AG09309 (cell line): ENCODE data around the gene MBLAC1.

Source experiments
- DNase-seq: peaks from one replicate; pipeline ENCODE4 v3.0.0-alpha.2; 2010; ENCODE audit warnings: low read depth
- H3K4me3 ChIP-seq: 2 replicates; pipeline ENCODE4 v1.5.1; 2011; ENCODE audit warnings: mild to moderate bottlenecking, low read depth, low read length, moderate library complexity; ENCODE audit not compliant: control insufficient read depth
- CTCF ChIP-seq: IDR thresholded peaks from 2 replicates; pipeline ENCODE4 v1.5.1; 2011; ENCODE audit warnings: mild to moderate bottlenecking, low read depth, low read length, inconsistent platforms; ENCODE audit not compliant: insufficient read depth, control insufficient read depth; ENCODE audit errors: missing control alignments

MBLAC1 gene

GRCh38 chr7:100166970-100167911, 40.5 kb downstream of the MBLAC1 start:
- no peak for TF ChIP-seq CTCF
- DNase-seq = no peak
- peak overlapping the region; percentile 55 for H3K4me3 ChIP-seq

- DNase-seq = no peak
- no peak for TF ChIP-seq CTCF
These were observed 41.2 kb downstream of the MBLAC1 start for GRCh38 chr7:100167912-100168323.

GRCh38 chr7:100169147-100169850, 42.5 kb downstream of the MBLAC1 start:
- no peak for TF ChIP-seq CTCF
- DNase-seq = no peak
- H3K4me3 ChIP-seq = no peak overlapping the region

More at GRCh38 chr7:100167912-100168323, 41.2 kb downstream of the MBLAC1 start:
- H3K4me3 ChIP-seq = peak overlapping the region; percentile 55

GRCh38 chr7:100170101-100170897, 43.5 kb downstream of the MBLAC1 start:
- no peak overlapping the region for H3K4me3 ChIP-seq
- no peak for DNase-seq
- no peak for TF ChIP-seq CTCF

GRCh38 chr7:100171087-100171681, 44.4 kb downstream of the MBLAC1 start:
- TF ChIP-seq CTCF = no peak
- no peak overlapping the region for H3K4me3 ChIP-seq
- DNase-seq = no peak

- H3K4me3 ChIP-seq = no peak overlapping the region
- no peak for DNase-seq
- no peak for TF ChIP-seq CTCF
These were observed 45.1 kb downstream of the MBLAC1 start for GRCh38 chr7:100171840-100172239.
